HL-60 (cell line): ENCODE results near the gene CHIT1.

Experiments used
- CTCF ChIP-seq: IDR thresholded peaks from one replicate; pipeline ENCODE4 v1.5.1; 2011; ENCODE audit warnings: low read length, control low read depth, inconsistent platforms; ENCODE audit not compliant: insufficient read depth
- POLR2AphosphoS5 ChIP-seq: IDR thresholded peaks from 2 replicates; pipeline ENCODE4 v1.6.1; 2012; ENCODE audit warnings: low read depth
- TF ChIP-seq, protein P1 (sequence below): IDR thresholded peaks from 2 replicates; pipeline ENCODE4 v1.6.1; 2012; ENCODE audit warnings: low read depth; ENCODE audit not compliant: insufficient replicate concordance

- TF ChIP-seq POLR2AphosphoS5 = no peak
- TF ChIP-seq CTCF = no peak
- TF ChIP-seq, protein P1, sequence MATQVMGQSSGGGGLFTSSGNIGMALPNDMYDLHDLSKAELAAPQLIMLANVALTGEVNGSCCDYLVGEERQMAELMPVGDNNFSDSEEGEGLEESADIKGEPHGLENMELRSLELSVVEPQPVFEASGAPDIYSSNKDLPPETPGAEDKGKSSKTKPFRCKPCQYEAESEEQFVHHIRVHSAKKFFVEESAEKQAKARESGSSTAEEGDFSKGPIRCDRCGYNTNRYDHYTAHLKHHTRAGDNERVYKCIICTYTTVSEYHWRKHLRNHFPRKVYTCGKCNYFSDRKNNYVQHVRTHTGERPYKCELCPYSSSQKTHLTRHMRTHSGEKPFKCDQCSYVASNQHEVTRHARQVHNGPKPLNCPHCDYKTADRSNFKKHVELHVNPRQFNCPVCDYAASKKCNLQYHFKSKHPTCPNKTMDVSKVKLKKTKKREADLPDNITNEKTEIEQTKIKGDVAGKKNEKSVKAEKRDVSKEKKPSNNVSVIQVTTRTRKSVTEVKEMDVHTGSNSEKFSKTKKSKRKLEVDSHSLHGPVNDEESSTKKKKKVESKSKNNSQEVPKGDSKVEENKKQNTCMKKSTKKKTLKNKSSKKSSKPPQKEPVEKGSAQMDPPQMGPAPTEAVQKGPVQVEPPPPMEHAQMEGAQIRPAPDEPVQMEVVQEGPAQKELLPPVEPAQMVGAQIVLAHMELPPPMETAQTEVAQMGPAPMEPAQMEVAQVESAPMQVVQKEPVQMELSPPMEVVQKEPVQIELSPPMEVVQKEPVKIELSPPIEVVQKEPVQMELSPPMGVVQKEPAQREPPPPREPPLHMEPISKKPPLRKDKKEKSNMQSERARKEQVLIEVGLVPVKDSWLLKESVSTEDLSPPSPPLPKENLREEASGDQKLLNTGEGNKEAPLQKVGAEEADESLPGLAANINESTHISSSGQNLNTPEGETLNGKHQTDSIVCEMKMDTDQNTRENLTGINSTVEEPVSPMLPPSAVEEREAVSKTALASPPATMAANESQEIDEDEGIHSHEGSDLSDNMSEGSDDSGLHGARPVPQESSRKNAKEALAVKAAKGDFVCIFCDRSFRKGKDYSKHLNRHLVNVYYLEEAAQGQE = no peak
These were observed 45.3 kb upstream of the CHIT1 start for GRCh38 chr1:203274603-203275381.
